GM21515 (cell line): ENCODE data around the gene POLA1.

ENCODE experiments used
- ATAC-seq: cut with Tn5 transposase; IDR thresholded peaks from one replicate; pipeline ENCODE4 v1.9.1; 2021; ENCODE audit not compliant: unreplicated experiment

The POLA1 gene

GRCh38 chrX:24684048-24684447 lies 9.7 kb upstream of the POLA1 start:
- ATAC-seq, result no peak

GRCh38 chrX:24692305-24692704 lies 1.4 kb upstream of the POLA1 start:
- no peak for ATAC-seq

GRCh38 chrX:24694825-24695224 lies 1.1 kb downstream of the POLA1 start:
- no peak for ATAC-seq

GRCh38 chrX:24696294-24696693 lies 2.6 kb downstream of the POLA1 start:
- no peak for ATAC-seq

GRCh38 chrX:24702362-24703184 lies 8.9 kb downstream of the POLA1 start:
- ATAC-seq, result peak; percentile 99

- no peak for ATAC-seq
These were observed 9.4 kb downstream of the POLA1 start for GRCh38 chrX:24703185-24703494.

- ATAC-seq, result no peak
These were observed 25.1 kb downstream of the POLA1 start for GRCh38 chrX:24718771-24719170.

- ATAC-seq, result no peak
These were observed 26.3 kb downstream of the POLA1 start for GRCh38 chrX:24720036-24720435.

GRCh38 chrX:24728530-24728929 lies 34.8 kb downstream of the POLA1 start:
- ATAC-seq, result no peak

- ATAC-seq, result no peak
These were observed 39.2 kb downstream of the POLA1 start for GRCh38 chrX:24732766-24733500.

GRCh38 chrX:24741330-24741729 lies 47.6 kb downstream of the POLA1 start:
- ATAC-seq, result no peak

- ATAC-seq, result no peak
These were observed 54.5 kb downstream of the POLA1 start for GRCh38 chrX:24748196-24748595.

GRCh38 chrX:24759786-24760185 lies 66.1 kb downstream of the POLA1 start:
- ATAC-seq, result no peak

- no peak for ATAC-seq
These were observed 66.8 kb downstream of the POLA1 start for GRCh38 chrX:24760363-24761000.

- no peak for ATAC-seq
These were observed 67.6 kb downstream of the POLA1 start for GRCh38 chrX:24761306-24761705.

- ATAC-seq, result no peak
These were observed 70.3 kb downstream of the POLA1 start for GRCh38 chrX:24763989-24764388.

- no peak for ATAC-seq
These were observed 73.8 kb downstream of the POLA1 start for GRCh38 chrX:24767557-24767956.

GRCh38 chrX:24768556-24768955 lies 74.8 kb downstream of the POLA1 start:
- no peak for ATAC-seq

GRCh38 chrX:24774650-24775049 lies 80.9 kb downstream of the POLA1 start:
- no peak for ATAC-seq

GRCh38 chrX:24775891-24776290 lies 82.2 kb downstream of the POLA1 start:
- ATAC-seq, result no peak

- ATAC-seq, result peak; percentile 99
These were observed 83.9 kb downstream of the POLA1 start for GRCh38 chrX:24777660-24778059.

- ATAC-seq, result no peak
These were observed 88.3 kb downstream of the POLA1 start for GRCh38 chrX:24782011-24782410.
